ENCODE data around the gene AFF3.

Gene AFF3

DNA sequence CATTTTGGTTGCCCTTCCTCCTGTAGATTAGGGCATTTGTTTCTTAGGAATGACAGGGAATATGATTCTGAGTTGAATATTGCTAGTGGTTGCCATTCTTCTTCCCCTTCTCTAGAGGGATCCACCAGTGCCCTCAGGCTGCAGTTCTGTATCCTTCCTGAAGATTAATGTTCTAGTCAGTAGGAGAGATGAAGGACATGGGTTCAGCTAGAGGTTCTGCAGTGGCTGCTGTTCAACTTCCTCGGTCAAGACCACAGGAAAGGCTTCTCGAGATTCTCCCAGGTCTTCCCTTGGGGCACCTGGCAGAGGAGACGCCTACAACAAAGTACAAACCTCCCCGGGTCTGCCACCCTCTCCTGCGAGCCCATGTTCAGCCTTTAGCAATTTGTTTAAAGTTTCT lies 325.5 kb downstream of the AFF3 start:
- DNase-seq, result no peak

DNA sequence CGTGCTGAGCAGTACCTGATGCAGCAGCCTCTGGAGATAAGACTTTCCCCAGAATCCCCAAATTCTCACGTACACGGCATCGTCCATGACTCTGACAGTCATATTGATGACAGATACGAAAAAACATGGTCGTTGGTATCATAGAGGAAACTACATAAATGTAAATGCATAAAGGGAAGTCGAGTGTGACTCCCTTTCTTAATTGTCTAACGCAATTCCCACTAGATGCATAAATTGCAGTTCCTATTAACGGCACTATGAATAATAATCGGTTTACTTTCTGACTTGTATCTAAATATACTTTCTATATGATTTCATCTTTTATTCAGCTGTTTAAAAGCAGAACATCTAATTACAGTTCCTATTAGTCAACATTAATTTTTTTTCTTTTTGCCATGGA lies 330.0 kb downstream of the AFF3 start:
- no peak for DNase-seq

GRCh38 chr2:99811544-99811943 lies 330.8 kb downstream of the AFF3 start:
- DNase-seq, result no peak

- no peak for DNase-seq
Observed at GRCh38 chr2:99810225-99810624, 332.2 kb downstream of the AFF3 start.

GRCh38 chr2:99809259-99809900 lies 333.0 kb downstream of the AFF3 start:
- no peak for DNase-seq

DNA sequence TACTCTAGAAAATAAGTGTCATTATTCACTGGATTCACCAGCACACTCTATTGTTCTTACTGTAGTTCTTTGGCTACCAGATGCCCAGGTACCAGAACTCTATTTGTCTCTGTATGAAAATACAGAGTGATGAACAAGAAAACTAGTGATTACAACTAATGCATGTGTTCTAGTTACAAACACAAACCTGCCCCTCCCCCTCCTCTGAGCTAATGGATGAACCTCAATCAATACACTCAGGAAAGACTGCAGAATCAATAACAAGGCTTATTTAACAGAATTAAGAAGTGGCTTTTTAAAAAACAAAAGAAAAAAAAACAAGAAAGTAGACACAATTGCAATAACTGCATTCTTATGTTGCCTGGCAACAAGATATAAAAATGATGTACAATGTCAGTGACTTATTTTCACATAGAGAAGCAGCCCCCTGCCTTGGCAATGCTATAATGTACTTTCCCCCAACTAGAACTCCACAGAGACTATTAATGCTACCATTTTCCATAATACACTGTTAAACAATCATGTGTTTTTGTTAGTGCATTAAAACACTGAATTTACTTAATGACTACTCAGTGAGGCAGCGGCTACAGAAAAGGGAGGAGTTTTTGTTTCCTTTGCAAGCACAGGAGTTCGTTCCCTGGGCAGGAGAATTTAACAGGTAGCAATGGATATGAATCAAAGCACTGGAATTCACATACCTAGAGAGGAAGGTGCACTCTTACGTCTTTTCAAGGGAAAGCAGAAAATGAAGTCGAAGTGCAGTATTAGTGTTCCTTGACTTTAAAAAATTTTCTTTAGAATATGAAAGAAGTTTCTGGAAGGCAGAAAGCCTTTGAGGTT lies 333.8 kb downstream of the AFF3 start:
- DNase-seq, result no peak

GRCh38 chr2:99806758-99807157 lies 335.6 kb downstream of the AFF3 start:
- DNase-seq, result no peak

- DNase-seq, result no peak
Observed at GRCh38 chr2:99805930-99806476, 336.4 kb downstream of the AFF3 start.

DNA sequence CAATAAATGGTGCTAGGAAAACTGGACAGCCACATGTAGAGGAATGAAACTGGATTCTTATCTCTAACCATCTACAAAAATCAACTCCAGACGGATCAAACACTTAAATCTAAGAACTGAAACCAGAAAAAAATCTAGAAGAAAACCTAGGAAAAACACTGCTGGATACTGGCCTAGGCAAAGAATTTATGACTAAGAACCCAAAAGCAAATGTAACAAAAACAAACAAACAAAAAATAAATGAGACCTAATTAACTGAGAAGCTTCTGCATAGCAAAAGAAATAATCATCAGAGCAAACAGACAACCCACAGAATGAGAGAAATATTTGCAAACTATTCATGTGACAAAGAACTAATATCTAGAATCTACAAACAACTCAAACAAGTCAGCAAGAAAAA lies 338.5 kb downstream of the AFF3 start:
- DNase-seq, result no peak

- no peak for DNase-seq
Observed at GRCh38 chr2:99802734-99803133, 339.7 kb downstream of the AFF3 start.

DNA sequence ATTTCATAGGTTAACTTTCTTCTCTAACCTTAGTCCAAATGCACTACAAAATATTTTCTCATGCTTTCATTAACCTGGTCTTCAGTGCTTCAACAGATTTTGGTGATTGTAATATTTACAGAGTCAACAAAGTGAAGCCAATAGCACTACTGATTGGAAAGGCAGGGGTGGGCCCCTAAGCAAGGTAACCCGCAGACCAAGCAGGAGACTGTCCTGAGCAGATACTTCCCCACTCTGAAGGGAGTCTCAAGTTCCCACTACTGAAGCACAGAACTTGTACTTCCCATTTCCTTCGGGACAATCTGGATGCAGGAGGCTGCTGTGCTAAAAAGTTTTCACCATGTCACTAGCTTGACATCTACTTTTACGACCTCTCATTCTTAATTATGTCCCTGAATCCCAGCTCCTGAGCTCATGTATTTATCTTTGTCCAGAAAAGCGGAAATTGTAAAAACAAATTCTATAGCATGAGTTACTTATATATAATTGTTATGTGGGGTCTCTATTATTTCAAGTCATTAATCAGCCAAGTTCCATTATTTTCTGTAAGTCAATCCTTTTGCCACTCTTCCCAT lies 341.0 kb downstream of the AFF3 start:
- DNase-seq, result no peak

- DNase-seq, result no peak
Observed at GRCh38 chr2:99797475-99797874, 344.9 kb downstream of the AFF3 start.

GRCh38 chr2:99794414-99794813 lies 348.0 kb downstream of the AFF3 start:
- no peak for DNase-seq

DNA sequence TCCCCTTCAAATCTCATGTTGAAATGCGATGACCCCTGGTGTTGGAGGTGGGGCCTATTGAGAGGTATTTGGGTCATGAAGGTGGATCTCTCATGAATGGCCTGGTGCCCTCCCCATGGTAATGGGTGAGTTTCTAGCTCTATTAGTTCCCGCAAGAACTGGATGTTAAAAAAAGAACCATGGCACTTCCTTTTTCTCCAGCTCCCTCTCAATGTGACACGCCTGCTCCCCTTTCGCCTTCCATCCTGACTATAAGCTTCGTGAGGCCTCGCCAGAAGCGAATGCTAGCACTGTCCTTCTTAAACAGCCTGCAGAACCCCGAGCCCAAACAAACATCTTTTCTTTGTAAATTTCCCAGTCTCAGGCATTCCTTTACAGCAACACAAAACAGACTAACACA lies 349.4 kb downstream of the AFF3 start:
- no peak for DNase-seq

- DNase-seq, result no peak
Observed at GRCh38 chr2:99789849-99790248, 352.5 kb downstream of the AFF3 start.

- DNase-seq, result no peak
Observed at GRCh38 chr2:99787769-99788382, 354.5 kb downstream of the AFF3 start.

DNA sequence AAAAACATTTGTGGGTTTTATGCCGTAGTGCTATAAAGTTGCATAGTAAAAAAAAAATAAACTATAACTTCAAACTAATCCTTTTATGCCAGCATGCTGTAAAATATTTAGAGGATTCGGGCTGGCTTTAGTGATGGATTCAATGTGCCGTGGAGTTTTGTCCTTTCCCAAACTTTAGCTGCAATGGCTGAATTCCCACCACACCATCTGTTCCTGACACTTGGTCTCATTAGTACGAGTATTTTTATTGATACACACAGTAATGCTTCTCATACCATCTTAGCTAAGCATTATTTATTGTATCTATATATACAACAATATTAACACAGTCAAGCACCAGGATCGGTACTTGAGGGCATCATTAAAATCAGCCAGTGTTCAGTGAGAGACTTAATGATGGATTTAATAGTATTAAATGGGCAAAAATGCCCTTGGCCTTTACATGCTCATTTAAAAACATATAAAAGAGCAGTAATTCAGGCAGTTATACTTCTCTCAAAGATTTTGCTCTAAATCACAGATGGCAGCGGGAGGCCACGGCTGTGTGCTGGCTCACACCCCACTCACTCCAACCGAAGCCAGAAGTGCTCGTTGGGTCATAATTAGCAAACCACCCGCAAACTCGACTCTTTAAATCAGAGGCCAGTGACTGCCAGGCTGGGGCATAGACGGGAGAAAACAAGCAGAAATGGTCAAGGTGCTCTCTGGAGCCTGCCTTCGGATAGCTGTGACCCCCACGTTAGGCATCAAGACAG lies 355.6 kb downstream of the AFF3 start:
- DNase-seq, result no peak

DNA sequence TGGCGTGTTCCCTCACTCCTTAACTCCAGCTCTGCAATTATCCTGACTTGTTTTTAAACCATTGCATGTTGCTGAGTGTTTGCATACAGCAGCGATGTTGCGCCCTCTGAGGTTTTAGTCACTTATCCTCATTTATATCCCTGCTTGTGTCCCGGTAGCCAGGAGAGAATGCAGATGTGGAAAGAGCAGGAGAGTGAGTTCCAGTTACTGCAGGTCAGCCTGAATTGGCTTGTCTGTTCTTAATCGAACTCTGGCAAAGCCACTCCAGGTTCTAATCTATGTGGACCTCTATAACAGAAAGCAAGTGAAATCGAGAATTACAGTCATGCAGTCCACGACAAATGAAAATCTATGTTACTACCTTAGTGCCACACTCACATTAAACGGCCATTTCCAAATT lies 357.4 kb downstream of the AFF3 start:
- DNase-seq, result no peak

DNA sequence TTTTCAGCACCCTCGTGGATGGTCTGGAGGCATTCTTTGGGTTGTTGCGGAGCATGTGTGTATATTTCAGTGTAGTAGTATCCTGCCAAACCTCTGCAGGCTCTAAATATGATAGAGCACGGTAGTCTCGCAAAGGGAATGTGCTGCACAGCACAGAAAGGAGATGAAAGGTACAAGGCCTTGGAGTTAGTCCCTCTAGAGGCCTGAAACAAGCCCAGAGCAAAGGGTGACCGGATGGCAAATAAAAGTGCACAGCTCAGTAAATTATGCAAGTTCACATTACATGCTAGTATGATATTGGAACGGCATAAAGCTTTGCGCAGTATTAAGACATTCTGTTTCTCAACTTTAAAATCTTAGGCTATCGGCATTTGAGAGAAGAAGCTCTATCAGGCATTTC lies 358.1 kb downstream of the AFF3 start:
- no peak for DNase-seq

DNA sequence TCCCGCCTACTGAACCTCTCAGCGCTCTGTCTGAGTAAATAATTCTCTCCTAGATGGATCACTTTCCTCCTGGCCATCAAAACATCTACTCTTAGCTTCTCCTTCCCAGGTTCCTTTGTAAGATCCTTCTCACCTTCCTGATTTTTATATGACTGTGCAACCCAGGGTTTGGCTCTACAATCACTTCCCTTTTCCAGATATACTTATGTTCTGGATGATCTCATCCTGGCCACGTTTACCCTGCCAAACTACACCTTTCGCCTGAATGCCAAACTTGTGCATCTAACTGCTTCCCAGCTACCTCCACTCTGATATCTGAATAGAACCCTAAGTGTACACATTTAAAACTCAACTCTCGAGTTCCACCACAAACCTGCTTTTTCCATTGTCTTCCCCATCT lies 362.1 kb downstream of the AFF3 start:
- no peak for DNase-seq

GRCh38 chr2:99779276-99779675 lies 363.1 kb downstream of the AFF3 start:
- no peak for DNase-seq

GRCh38 chr2:99777656-99778290 lies 364.6 kb downstream of the AFF3 start:
- DNase-seq, result no peak
